Kidney (tissue), 14 donors: Measurements from ENCODE around the gene ARAP1. TPM values are rescaled to one million over a fixed set of nuclear protein-coding genes. Genes with fewer than 3 reads are reported as not detected.

Source experiments
- DNase-seq, 5 donors: peaks; one replicate each; pipeline ENCODE4 v3.0.0-alpha.2; 2013 to 2020
- FAIRE-seq: peaks from 2 replicates; lab custom pipeline; 2012; peaks lifted over from hg19 to GRCh38; lab: Jason Lieb, UNC
- H3K27ac ChIP-seq, 2 donors: one replicate each; pipeline ENCODE4 v1.7.0; 2013; ENCODE audit warnings: low read depth in 2 of 2, low read length in 2 of 2, inconsistent platforms in 1 of 2
- H3K27me3 ChIP-seq: one replicate; pipeline ENCODE4 v1.7.1; 2013; ENCODE audit warnings: low read length, inconsistent platforms; ENCODE audit not compliant: control insufficient read depth, insufficient read depth
- H3K36me3 ChIP-seq, 3 donors: one replicate each; pipeline versions ENCODE4 v1.7.0 to v1.7.1; 2013; ENCODE audit warnings: low read length in 3 of 3, control low read depth in 1 of 3, inconsistent platforms in 1 of 3; ENCODE audit not compliant: insufficient read depth in 3 of 3, control insufficient read depth in 2 of 3
- H3K4me1 ChIP-seq, 3 donors: one replicate each; pipeline versions ENCODE4 v1.7.0 to v1.7.1; 2013; ENCODE audit warnings: low read length in 3 of 3, inconsistent platforms in 1 of 3, low read depth in 1 of 3; ENCODE audit not compliant: control insufficient read depth in 2 of 3, insufficient read depth in 2 of 3
- H3K4me3 ChIP-seq, 3 donors: one replicate each; pipeline versions ENCODE4 v1.7.0 to v1.8.1; 2013; ENCODE audit warnings: low read length in 3 of 3, control low read depth in 1 of 3, inconsistent platforms in 1 of 3
- H3K9ac ChIP-seq, 3 donors: one replicate each; pipeline versions ENCODE4 v1.7.0 to v1.7.1; 2013; ENCODE audit warnings: low read length in 3 of 3, control low read depth in 1 of 3, inconsistent platforms in 1 of 3
- H3K9me3 ChIP-seq, 3 donors: one replicate each; pipeline versions ENCODE4 v1.7.0 to v1.7.1; 2013; ENCODE audit warnings: low read length in 3 of 3, control low read depth in 1 of 3, inconsistent platforms in 1 of 3; ENCODE audit not compliant: control insufficient read depth in 2 of 3, insufficient read depth in 1 of 3
- intact Hi-C: fragments of 100-400 bp; cut with DNase I; formaldehyde crosslinking; loops from one replicate; pipeline ENCODE4 v1.11.1; 2022
- polyA plus RNA-seq: library from polyadenylated mRNA; stranded (reverse); fragments of 350-450 nt; fragmentation: Illumina TruSeq; extraction: RNeasy Lipid Tissue Mini Kit (QIAGEN cat#74804); gene quantifications from one replicate; pipeline ENCODE4 v1.2.3, GENCODE V29; 2014; ENCODE audit warnings: low read depth, low replicate concordance; ENCODE audit not compliant: insufficient read depth
- total RNA-seq: library from RNA; stranded (reverse); fragmentation: NEBNext Ultra II Directional; extraction: Animal tissue kit (Norgen Biotek cat#: 25700); gene quantifications from one replicate; pipeline ENCODE4 v1.2.1, GENCODE V29; 2021
- TF ChIP-seq, protein P1 (sequence below): IDR thresholded peaks from 3 replicates; pipeline ENCODE4 v1.5.1; 2012; ENCODE audit warnings: mild to moderate bottlenecking, moderate library complexity, borderline replicate concordance; ENCODE audit not compliant: insufficient read depth; ENCODE audit errors: extremely low read depth
- donor health status: control.
- donor health status: control.
- donor health status: control.
- donor health status: control.
- donor health status: control.
- donor health status: DM: yes; HTN: yes; CAD: no.
- donor health status: Normal renal cell carcinoma (clear cell type).

Gene ARAP1
- total and polyA plus RNA-seq, 2 donors from 2014 or later: 58.2 to 80.8 TPM

DNA sequence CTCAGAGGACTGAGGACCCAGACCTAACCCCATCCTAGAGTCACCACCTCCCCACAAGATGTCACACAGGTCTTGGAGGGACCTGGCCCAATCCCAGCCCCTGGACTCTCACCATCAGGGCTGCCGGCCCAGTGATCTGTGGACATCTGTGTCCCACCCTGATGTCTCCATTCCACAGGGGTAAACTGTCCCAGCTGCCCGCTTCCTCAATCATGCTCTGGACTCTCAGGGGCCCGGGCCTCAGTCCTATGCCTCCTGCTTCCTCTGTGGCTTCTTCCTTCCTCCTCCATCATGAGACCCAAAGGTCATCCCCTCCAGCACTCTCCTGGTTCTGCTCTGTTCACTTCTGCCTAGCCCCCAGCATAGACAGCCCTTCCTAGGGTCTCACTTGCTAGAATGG is 32.2 kb downstream of the ARAP1 start:
- peak overlapping the region in 2 of 3 donors; percentile 83 to 87 for H3K4me3 ChIP-seq

DNA sequence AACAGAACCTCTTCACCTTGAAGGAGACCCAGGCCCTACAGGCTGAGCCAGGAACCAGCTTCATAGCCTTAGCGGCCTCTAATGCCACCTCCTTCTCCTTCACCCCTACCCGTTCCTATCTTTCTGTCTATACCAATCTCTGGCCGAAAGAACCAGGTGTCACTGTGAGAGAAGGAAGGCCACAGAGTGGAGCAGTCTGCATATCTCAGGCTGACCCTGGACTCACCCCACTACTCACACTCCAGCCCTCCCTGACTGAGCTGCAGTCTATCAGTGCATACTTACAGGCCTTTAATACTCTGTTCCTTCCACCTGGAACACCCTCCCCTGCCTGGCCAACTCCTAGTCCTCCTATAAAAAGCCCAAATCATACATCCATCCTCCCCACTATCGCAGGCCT is 32.7 kb downstream of the ARAP1 start:
- no peaks in the 10 kb centered on the region for H3K27me3 ChIP-seq
- H3K4me1 ChIP-seq: peaks cover 2 to 50% (median 17%) of the 10 kb centered on the region in 3 donors
- no peaks in the 10 kb centered on the region for H3K9me3 ChIP-seq
- no peak for FAIRE-seq
- intact Hi-C loops: no loop called here
- peak overlapping the region in 2 of 3 donors; percentile 22 to 87 for H3K4me3 ChIP-seq
- H3K27ac ChIP-seq: peak overlapping the region; percentile 10 to 92
- TF ChIP-seq, protein P1, sequence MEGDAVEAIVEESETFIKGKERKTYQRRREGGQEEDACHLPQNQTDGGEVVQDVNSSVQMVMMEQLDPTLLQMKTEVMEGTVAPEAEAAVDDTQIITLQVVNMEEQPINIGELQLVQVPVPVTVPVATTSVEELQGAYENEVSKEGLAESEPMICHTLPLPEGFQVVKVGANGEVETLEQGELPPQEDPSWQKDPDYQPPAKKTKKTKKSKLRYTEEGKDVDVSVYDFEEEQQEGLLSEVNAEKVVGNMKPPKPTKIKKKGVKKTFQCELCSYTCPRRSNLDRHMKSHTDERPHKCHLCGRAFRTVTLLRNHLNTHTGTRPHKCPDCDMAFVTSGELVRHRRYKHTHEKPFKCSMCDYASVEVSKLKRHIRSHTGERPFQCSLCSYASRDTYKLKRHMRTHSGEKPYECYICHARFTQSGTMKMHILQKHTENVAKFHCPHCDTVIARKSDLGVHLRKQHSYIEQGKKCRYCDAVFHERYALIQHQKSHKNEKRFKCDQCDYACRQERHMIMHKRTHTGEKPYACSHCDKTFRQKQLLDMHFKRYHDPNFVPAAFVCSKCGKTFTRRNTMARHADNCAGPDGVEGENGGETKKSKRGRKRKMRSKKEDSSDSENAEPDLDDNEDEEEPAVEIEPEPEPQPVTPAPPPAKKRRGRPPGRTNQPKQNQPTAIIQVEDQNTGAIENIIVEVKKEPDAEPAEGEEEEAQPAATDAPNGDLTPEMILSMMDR: no peak
- peak in 1 of 5 donors; percentile 11 for DNase-seq
- H3K36me3 ChIP-seq: no peaks in the 10 kb centered on the region
- H3K9ac ChIP-seq: peak overlapping the region in 2 of 3 donors; percentile 4 to 92

More for the DNA sequence above, 32.2 kb downstream of the ARAP1 start:
- no peaks in the 10 kb centered on the region for H3K27me3 ChIP-seq
- H3K36me3 ChIP-seq: no peaks in the 10 kb centered on the region
- peak overlapping the region in 2 of 3 donors; percentile 62 to 92 for H3K9ac ChIP-seq
- H3K4me1 ChIP-seq: peaks cover 2 to 50% (median 17%) of the 10 kb centered on the region in 3 donors
- DNase-seq (peak in 1 of 5 donors; percentile 57), FAIRE-seq (no peak)
- H3K27ac ChIP-seq: peak overlapping the region; percentile 10 to 92
- TF ChIP-seq, protein P1: no peak
- H3K9me3 ChIP-seq: no peaks in the 10 kb centered on the region
- intact Hi-C loops: loop anchor here (10.0 kb wide), 1 partner anchor 455 kb away; no protein-coding TSS in a partner anchor

DNA sequence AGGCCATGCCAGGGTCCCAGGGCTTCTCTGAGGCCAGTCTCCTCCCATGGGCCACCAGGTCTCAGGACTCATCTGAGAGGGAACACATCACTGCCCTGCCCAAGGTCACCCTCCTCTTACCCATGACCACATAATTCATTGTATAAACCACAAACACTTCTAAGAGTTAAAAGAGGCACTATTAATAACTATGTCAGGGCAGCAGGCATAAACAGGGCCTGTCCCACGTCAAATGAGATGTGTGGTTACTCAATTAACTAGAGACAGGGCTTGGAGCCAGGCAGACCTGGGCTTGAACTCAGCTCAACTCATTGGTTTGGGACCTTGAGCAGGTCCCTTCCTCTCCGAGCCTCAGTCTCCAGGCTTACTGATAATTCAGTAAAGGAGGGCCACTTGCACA is 33.1 kb downstream of the ARAP1 start:
- Histone ChIP-seq H3K9me3 (no peaks in the 10 kb centered on the region), H3K4me3 (peak overlapping the region in 1 of 3 donors; percentile 87), H3K4me1 (peaks cover 2 to 49% (median 16%) of the 10 kb centered on the region in 3 donors), H3K9ac (peak overlapping the region in 2 of 3 donors; percentile 18 to 92), H3K27me3 (no peaks in the 10 kb centered on the region), H3K36me3 (no peaks in the 10 kb centered on the region), H3K27ac (peak overlapping the region; percentile 10 to 92)
- TF ChIP-seq, protein P1: no peak
- intact Hi-C loops: no loop called here
- DNase-seq (peak in 1 of 5 donors; percentile 31), FAIRE-seq (no peak)
